Measurements from ENCODE around the gene SORCS2.

SORCS2 gene

DNA sequence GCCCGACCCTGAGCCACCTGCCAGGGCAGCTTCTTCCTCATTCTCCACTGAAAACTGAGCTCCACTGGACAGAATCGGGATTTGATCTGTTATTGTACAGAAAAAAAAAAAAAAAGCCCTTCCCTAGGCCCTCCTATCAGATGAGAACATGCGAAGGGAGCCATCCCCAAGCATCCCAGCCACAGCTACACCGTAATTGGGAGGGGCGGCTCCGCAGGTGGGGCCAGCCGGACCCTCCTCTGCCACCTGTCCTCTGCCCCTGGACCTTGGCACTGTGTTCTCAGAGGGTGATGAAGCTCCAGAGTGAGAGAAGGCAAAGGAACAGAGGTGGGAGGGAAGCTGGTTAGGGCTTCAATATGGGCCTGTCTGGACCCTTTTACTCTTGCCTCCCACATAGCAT lies 482.4 kb downstream of the SORCS2 start:
- ChIA-PET CTCF (no interaction called here), POLR2A (no interaction called here)
- TF ChIP-seq SUZ12 (IDR thresholded peaks at IDR 0.05): no peak
- TF ChIP-seq SP1 (IDR thresholded peaks at IDR 0.05): no peak
- no peak for TF ChIP-seq BHLHE40 (IDR thresholded peaks at IDR 0.05; ENCODE audit: borderline replicate concordance)
- no peak for TF ChIP-seq L3MBTL2 (conservative IDR thresholded peaks at IDR 0.05)
- no peak for TF ChIP-seq HDGF (IDR thresholded peaks at IDR 0.05; ENCODE audit: borderline replicate concordance)
- DNase-seq (ENCODE audit: extremely low spot score): no peak

DNA sequence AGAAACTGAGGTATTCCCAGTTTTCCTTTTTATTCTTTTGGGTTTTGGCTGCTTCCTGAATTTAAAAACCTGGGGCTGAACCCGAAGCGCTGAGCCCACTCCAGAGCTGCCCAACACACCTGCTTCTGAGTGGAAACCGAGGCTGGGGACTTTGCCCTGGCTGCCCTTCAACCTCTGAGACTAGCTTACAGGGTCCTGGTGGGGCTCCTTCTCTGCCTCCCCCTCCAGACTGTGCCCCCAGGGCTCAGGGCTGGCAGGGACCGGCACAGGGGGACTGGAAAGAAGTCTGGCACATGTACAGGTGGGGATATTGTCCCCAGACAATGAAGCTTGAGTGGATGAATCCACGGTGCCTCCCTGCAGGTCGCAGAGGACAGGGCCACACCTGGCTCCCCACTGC lies 482.8 kb downstream of the SORCS2 start:
- DNase-seq (ENCODE audit: extremely low spot score): no peak
- POLR2A ChIA-PET: no interaction called here
- TF ChIP-seq SUZ12 (IDR thresholded peaks at IDR 0.05) (no peak), NFRKB (IDR thresholded peaks at IDR 0.05) (no peak), HDGF (IDR thresholded peaks at IDR 0.05; ENCODE audit: borderline replicate concordance) (no peak), BHLHE40 (IDR thresholded peaks at IDR 0.05; ENCODE audit: borderline replicate concordance) (no peak), ARNT (IDR thresholded peaks at IDR 0.05) (no peak), ZNF384 (IDR thresholded peaks at IDR 0.05) (no peak), FOXA1 (IDR thresholded peaks at IDR 0.05) (no peak)
- TF ChIP-seq, protein P1, sequence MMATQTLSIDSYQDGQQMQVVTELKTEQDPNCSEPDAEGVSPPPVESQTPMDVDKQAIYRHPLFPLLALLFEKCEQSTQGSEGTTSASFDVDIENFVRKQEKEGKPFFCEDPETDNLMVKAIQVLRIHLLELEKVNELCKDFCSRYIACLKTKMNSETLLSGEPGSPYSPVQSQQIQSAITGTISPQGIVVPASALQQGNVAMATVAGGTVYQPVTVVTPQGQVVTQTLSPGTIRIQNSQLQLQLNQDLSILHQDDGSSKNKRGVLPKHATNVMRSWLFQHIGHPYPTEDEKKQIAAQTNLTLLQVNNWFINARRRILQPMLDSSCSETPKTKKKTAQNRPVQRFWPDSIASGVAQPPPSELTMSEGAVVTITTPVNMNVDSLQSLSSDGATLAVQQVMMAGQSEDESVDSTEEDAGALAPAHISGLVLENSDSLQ (IDR thresholded peaks at IDR 0.05): no peak
- CTCF ChIA-PET: no interaction called here

DNA sequence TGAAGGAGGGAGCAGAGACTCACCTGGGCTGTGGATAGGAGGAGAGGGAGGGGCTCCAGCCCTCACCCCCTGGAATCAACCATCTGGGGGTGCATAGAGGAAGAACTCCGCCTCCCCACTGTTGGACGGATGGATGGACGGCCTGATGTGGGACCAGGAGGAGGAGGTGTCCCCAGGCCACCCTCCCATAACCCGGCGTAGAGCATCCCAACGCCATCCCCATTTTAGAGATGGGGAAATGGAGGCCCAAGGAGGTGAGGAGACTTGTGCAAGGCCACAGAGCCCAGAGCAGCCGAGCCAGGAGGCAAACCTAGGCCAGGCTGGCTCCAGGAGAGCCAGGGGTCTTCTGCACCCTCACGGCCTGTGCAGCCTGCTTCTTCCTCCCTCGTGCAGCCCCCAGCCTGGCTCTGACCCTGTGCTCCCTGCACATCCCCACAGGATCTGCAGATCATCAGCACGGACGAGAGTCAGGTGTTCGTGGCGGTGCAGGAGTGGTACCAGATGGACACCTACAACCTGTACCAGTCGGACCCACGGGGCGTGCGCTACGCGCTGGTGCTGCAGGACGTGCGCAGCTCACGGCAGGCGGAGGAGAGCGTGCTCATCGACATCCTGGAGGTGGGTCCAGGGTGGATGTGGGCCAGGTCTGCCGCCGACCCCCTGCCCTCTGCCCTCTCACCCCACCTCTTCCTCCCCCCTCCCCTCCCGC lies 483.4 kb downstream of the SORCS2 start:
- DNase-seq (ENCODE audit: extremely low spot score): no peak
- ChIA-PET CTCF (no interaction called here), POLR2A (no interaction called here)
- TF ChIP-seq ZNF384 (IDR thresholded peaks at IDR 0.05): no peak
- TF ChIP-seq HDGF (IDR thresholded peaks at IDR 0.05; ENCODE audit: borderline replicate concordance): no peak
- TF ChIP-seq FOXM1 (IDR thresholded peaks at IDR 0.05; ENCODE audit: borderline replicate concordance): no peak
- TF ChIP-seq SUZ12 (IDR thresholded peaks at IDR 0.05): no peak
- TF ChIP-seq NFRKB (IDR thresholded peaks at IDR 0.05): no peak
- TF ChIP-seq, protein P1 (IDR thresholded peaks at IDR 0.05): no peak
- TF ChIP-seq TARDBP (IDR thresholded peaks at IDR 0.05): no peak

DNA sequence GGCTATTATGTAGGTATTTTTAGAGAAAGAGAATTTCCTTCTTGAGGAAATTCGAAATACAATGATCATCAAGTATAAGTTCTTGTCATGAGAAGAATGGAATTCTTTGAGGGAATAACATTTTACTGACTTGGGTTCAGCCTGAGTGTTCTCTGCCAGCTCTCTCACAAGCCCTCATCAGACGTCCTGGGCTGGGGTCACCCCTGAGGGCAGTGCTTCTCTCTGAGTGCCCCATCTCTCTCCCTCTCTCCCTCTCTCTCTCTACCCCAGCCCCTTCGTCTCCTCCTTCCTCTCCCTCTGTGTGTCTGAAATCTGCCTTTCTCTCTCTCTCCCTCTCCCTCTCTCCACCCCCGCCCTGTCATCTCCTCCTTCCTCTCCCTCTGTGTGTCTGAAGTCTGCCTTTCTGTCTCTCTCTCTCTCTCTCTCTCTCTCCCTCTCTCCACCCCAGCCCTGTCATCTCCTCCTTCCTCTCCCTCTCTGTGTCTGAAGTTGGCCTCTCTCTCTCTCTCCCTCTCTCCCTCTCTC lies 484.1 kb downstream of the SORCS2 start:
- TF ChIP-seq CTBP1 (IDR thresholded peaks at IDR 0.05; ENCODE audit: borderline replicate concordance): no peak
- TF ChIP-seq BHLHE40 (IDR thresholded peaks at IDR 0.05; ENCODE audit: borderline replicate concordance): no peak
- TF ChIP-seq NFRKB (IDR thresholded peaks at IDR 0.05): no peak
- no peak for TF ChIP-seq FOXK2 (IDR thresholded peaks at IDR 0.05)
- no peak for TF ChIP-seq HDGF (IDR thresholded peaks at IDR 0.05; ENCODE audit: borderline replicate concordance)
- TF ChIP-seq L3MBTL2 (conservative IDR thresholded peaks at IDR 0.05): no peak
- no peak for TF ChIP-seq ZNF384 (IDR thresholded peaks at IDR 0.05)
- no peak for TF ChIP-seq ELF4 (IDR thresholded peaks at IDR 0.05)
- TF ChIP-seq ARNT (IDR thresholded peaks at IDR 0.05): no peak
- no peak for TF ChIP-seq FOXA1 (IDR thresholded peaks at IDR 0.05)
- TF ChIP-seq, protein P1 (IDR thresholded peaks at IDR 0.05): no peak
- no peak for TF ChIP-seq SP1 (IDR thresholded peaks at IDR 0.05)
- no peak for TF ChIP-seq LEF1 (IDR thresholded peaks at IDR 0.05; ENCODE audit: borderline replicate concordance)
- no peak for TF ChIP-seq FOXM1 (IDR thresholded peaks at IDR 0.05; ENCODE audit: borderline replicate concordance)
- TF ChIP-seq SUZ12 (IDR thresholded peaks at IDR 0.05): no peak
- no peak for TF ChIP-seq TARDBP (IDR thresholded peaks at IDR 0.05)
- CTCF ChIA-PET: no interaction called here
- DNase-seq (ENCODE audit: extremely low spot score): no peak
- POLR2A ChIA-PET: no interaction called here

DNA sequence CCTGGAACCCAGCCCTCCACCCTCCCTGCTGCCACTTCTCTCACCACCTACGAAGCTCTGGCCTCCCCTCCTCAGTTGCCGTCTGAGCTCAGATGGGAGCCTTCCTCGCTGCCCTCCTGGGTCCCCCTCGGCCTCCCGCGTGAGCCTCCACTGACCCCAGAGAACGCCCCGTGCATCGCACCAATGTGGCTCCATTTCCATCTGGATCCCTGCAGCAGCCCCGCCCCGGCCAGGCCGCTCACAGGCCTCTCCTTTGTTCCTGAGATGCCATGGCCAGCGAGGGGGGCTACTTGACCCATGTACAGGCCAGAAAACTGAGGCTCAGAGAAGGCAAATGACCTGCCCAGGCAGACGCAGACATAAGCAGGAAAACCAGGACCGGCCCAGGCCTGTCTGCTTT lies 484.7 kb downstream of the SORCS2 start:
- CTCF ChIA-PET: no interaction called here
- no peak for TF ChIP-seq TARDBP (IDR thresholded peaks at IDR 0.05)
- DNase-seq (ENCODE audit: extremely low spot score): no peak
- POLR2A ChIA-PET: no interaction called here

DNA sequence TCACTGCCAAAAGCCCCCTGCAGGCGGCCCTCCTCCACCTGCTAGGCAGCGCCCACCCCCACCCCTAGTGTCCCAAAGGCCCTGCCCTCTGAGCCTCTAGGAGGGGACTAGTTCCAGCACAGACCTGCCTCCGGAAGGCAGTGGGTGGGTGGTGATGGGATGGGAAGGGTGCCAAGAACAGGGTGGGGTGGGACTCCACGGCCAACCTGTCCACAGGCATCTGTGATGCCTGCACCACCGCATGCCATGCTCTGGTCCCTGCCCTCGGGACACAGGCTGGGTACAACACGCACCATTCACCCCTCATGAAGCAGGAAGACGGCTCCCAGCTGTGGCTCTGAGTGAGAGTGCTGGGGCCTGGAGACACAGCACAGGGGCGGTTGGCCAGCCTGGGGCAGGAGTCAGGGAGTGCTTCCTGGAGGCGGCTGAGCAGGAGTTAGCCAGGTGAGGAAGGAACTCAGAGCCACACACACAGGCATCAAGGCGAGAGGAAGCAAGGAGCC lies 485.5 kb downstream of the SORCS2 start:
- DNase-seq (ENCODE audit: extremely low spot score): no peak
- TF ChIP-seq FOXA1 (IDR thresholded peaks at IDR 0.05): no peak
- TF ChIP-seq, protein P1 (IDR thresholded peaks at IDR 0.05): no peak
- TF ChIP-seq ARNT (IDR thresholded peaks at IDR 0.05): no peak
- ChIA-PET CTCF (no interaction called here), POLR2A (no interaction called here)
